WTC11 (cell line): ENCODE data around the gene FUNDC1.

ENCODE experiments used
- ELF4 ChIP-seq: sonication (generic); formaldehyde crosslinking; IDR thresholded peaks from 2 replicates; pipeline ENCODE4 v1.8.1; 2022; ENCODE audit warnings: low read depth, mild to moderate bottlenecking, moderate library complexity, missing genetic modification reagents
- EMX1 ChIP-seq: fragments of 250-450 bp; sonication (Bioruptor Pico); IDR thresholded peaks from 2 replicates; pipeline ENCODE4 v1.8.0; 2021; ENCODE audit warnings: mild to moderate bottlenecking
- TCF7 ChIP-seq: sonication (generic); formaldehyde crosslinking; IDR thresholded peaks from 2 replicates; pipeline ENCODE4 v1.8.0; 2022; ENCODE audit warnings: mild to moderate bottlenecking, low read depth, missing genetic modification reagents, moderate library complexity
- TF ChIP-seq, protein P1 (sequence below): sonication (generic); formaldehyde crosslinking; IDR thresholded peaks from 2 replicates; pipeline ENCODE4 v1.8.0; 2022; ENCODE audit warnings: mild to moderate bottlenecking, missing genetic modification reagents
- TF ChIP-seq, protein P2 (sequence below): sonication (generic); formaldehyde crosslinking; IDR thresholded peaks from 2 replicates; pipeline ENCODE4 v1.8.1; 2022; ENCODE audit warnings: low read depth, missing genetic modification reagents, borderline replicate concordance
- TF ChIP-seq, protein P3 (sequence below): sonication (generic); formaldehyde crosslinking; IDR thresholded peaks from 2 replicates; pipeline ENCODE4 v1.8.0; 2023; ENCODE audit warnings: missing genetic modification reagents
- TF ChIP-seq, protein P4 (sequence below): fragments of 200-600 bp; IDR thresholded peaks from 2 replicates; pipeline ENCODE4 v1.8.0; 2022; ENCODE audit warnings: antibody characterized with exemption
- TF ChIP-seq, protein P5 (sequence below): sonication (generic); formaldehyde crosslinking; IDR thresholded peaks from 2 replicates; pipeline ENCODE4 v1.8.0; 2022; ENCODE audit warnings: mild to moderate bottlenecking, missing genetic modification reagents
- TF ChIP-seq, protein P6 (sequence below): sonication (generic); formaldehyde crosslinking; IDR thresholded peaks from 2 replicates; pipeline ENCODE4 v1.8.1; 2023; ENCODE audit warnings: mild to moderate bottlenecking, moderate library complexity, missing genetic modification reagents
- TF ChIP-seq, protein P7 (sequence below): sonication (generic); formaldehyde crosslinking; IDR thresholded peaks from 2 replicates; pipeline ENCODE4 v1.8.0; 2023; ENCODE audit warnings: mild to moderate bottlenecking, missing genetic modification reagents

DNA sequence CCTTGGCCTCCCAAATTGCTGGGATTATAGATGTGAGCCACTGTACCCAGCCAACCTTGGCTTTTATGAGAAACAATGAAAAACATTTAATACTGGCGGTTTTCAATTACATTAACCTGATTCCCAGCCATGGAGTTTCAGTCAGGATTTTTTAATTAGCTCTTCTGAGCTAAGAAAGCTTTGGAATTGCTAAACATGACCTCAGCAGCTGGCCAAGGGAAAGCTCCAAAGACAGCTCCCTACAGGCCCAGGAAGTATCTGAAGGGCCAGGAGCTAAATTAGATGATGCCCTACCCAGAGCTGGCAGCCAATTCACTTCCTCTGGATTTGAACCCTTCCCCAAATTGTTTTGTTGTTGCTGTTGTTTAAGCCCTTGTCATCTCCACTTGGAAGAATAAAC, 26.5 kb upstream of the FUNDC1 start:
- TF ChIP-seq, protein P1, sequence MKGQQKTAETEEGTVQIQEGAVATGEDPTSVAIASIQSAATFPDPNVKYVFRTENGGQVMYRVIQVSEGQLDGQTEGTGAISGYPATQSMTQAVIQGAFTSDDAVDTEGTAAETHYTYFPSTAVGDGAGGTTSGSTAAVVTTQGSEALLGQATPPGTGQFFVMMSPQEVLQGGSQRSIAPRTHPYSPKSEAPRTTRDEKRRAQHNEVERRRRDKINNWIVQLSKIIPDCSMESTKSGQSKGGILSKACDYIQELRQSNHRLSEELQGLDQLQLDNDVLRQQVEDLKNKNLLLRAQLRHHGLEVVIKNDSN (CRISPR knock-in tag), result no peak
- no peak for TF ChIP-seq EMX1
- no peak for TF ChIP-seq TCF7 (CRISPR knock-in tag)
- TF ChIP-seq, protein P2, sequence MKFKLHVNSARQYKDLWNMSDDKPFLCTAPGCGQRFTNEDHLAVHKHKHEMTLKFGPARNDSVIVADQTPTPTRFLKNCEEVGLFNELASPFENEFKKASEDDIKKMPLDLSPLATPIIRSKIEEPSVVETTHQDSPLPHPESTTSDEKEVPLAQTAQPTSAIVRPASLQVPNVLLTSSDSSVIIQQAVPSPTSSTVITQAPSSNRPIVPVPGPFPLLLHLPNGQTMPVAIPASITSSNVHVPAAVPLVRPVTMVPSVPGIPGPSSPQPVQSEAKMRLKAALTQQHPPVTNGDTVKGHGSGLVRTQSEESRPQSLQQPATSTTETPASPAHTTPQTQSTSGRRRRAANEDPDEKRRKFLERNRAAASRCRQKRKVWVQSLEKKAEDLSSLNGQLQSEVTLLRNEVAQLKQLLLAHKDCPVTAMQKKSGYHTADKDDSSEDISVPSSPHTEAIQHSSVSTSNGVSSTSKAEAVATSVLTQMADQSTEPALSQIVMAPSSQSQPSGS, result no peak
- TF ChIP-seq, protein P3, sequence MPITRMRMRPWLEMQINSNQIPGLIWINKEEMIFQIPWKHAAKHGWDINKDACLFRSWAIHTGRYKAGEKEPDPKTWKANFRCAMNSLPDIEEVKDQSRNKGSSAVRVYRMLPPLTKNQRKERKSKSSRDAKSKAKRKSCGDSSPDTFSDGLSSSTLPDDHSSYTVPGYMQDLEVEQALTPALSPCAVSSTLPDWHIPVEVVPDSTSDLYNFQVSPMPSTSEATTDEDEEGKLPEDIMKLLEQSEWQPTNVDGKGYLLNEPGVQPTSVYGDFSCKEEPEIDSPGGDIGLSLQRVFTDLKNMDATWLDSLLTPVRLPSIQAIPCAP (CRISPR knock-in tag), result no peak
- TF ChIP-seq, protein P4, sequence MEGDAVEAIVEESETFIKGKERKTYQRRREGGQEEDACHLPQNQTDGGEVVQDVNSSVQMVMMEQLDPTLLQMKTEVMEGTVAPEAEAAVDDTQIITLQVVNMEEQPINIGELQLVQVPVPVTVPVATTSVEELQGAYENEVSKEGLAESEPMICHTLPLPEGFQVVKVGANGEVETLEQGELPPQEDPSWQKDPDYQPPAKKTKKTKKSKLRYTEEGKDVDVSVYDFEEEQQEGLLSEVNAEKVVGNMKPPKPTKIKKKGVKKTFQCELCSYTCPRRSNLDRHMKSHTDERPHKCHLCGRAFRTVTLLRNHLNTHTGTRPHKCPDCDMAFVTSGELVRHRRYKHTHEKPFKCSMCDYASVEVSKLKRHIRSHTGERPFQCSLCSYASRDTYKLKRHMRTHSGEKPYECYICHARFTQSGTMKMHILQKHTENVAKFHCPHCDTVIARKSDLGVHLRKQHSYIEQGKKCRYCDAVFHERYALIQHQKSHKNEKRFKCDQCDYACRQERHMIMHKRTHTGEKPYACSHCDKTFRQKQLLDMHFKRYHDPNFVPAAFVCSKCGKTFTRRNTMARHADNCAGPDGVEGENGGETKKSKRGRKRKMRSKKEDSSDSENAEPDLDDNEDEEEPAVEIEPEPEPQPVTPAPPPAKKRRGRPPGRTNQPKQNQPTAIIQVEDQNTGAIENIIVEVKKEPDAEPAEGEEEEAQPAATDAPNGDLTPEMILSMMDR, result no peak
- TF ChIP-seq, protein P5, sequence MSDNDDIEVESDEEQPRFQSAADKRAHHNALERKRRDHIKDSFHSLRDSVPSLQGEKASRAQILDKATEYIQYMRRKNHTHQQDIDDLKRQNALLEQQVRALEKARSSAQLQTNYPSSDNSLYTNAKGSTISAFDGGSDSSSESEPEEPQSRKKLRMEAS (CRISPR knock-in tag), result no peak
- TF ChIP-seq, protein P6, sequence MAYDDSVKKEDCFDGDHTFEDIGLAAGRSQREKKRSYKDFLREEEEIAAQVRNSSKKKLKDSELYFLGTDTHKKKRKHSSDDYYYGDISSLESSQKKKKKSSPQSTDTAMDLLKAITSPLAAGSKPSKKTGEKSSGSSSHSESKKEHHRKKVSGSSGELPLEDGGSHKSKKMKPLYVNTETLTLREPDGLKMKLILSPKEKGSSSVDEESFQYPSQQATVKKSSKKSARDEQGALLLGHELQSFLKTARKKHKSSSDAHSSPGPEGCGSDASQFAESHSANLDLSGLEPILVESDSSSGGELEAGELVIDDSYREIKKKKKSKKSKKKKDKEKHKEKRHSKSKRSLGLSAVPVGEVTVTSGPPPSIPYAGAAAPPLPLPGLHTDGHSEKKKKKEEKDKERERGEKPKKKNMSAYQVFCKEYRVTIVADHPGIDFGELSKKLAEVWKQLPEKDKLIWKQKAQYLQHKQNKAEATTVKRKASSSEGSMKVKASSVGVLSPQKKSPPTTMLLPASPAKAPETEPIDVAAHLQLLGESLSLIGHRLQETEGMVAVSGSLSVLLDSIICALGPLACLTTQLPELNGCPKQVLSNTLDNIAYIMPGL, result no peak
- TF ChIP-seq, protein P7, sequence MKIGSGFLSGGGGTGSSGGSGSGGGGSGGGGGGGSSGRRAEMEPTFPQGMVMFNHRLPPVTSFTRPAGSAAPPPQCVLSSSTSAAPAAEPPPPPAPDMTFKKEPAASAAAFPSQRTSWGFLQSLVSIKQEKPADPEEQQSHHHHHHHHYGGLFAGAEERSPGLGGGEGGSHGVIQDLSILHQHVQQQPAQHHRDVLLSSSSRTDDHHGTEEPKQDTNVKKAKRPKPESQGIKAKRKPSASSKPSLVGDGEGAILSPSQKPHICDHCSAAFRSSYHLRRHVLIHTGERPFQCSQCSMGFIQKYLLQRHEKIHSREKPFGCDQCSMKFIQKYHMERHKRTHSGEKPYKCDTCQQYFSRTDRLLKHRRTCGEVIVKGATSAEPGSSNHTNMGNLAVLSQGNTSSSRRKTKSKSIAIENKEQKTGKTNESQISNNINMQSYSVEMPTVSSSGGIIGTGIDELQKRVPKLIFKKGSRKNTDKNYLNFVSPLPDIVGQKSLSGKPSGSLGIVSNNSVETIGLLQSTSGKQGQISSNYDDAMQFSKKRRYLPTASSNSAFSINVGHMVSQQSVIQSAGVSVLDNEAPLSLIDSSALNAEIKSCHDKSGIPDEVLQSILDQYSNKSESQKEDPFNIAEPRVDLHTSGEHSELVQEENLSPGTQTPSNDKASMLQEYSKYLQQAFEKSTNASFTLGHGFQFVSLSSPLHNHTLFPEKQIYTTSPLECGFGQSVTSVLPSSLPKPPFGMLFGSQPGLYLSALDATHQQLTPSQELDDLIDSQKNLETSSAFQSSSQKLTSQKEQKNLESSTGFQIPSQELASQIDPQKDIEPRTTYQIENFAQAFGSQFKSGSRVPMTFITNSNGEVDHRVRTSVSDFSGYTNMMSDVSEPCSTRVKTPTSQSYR (CRISPR knock-in tag), result no peak
- TF ChIP-seq ELF4, result no peak
